Lung (tissue), 12 donors: ENCODE results near the gene SLC4A9. TPM values are rescaled to one million over a fixed set of nuclear protein-coding genes. Genes with fewer than 3 reads are reported as not detected.

Experiments used
- ATAC-seq: fragments of 200-7000 bp; cut with Tn5 transposase; one replicate; pipeline ENCODE4 v1.9.1; 2020; ENCODE audit warnings: moderate number of reproducible peaks; ENCODE audit not compliant: insufficient read depth, low FRiP score
- DNase-seq, 3 donors: peaks; one replicate each; pipeline ENCODE4 v3.0.0-alpha.2; 2013 to 2017
- H3K27ac ChIP-seq, 2 donors: one replicate each; pipeline ENCODE4 v1.5.1; 2013; ENCODE audit warnings: mild to moderate bottlenecking in 2 of 2, moderate library complexity in 2 of 2, control low read depth in 1 of 2, inconsistent platforms in 1 of 2, low read depth in 1 of 2, low read length in 1 of 2
- H3K27me3 ChIP-seq, 3 donors: one replicate each; pipeline ENCODE4 v1.5.1; 2013; ENCODE audit warnings: low read length in 2 of 3; ENCODE audit not compliant: control insufficient read depth in 3 of 3, insufficient read depth in 3 of 3
- H3K36me3 ChIP-seq, 4 donors: one replicate each; pipeline ENCODE4 v1.5.1; 2013; ENCODE audit warnings: low read length in 4 of 4, mild to moderate bottlenecking in 1 of 4, moderate library complexity in 1 of 4; ENCODE audit not compliant: control insufficient read depth in 4 of 4, insufficient read depth in 4 of 4
- H3K4me1 ChIP-seq, 5 donors: one replicate each; pipeline ENCODE4 v1.5.1; 2013; ENCODE audit warnings: low read length in 5 of 5, mild to moderate bottlenecking in 2 of 5, moderate library complexity in 1 of 5; ENCODE audit not compliant: control insufficient read depth in 5 of 5, insufficient read depth in 5 of 5
- H3K4me3 ChIP-seq: one replicate; pipeline ENCODE4 v1.5.1; 2013; ENCODE audit warnings: mild to moderate bottlenecking, control low read depth, moderate library complexity
- H3K9ac ChIP-seq, 2 donors: one replicate each; pipeline ENCODE4 v1.5.1; 2013; ENCODE audit warnings: low read length in 2 of 2, control low read depth in 1 of 2; ENCODE audit not compliant: insufficient read depth in 1 of 2
- H3K9me3 ChIP-seq, 4 donors: one replicate each; pipeline ENCODE4 v1.5.1; 2013; ENCODE audit warnings: low read length in 3 of 4, mild to moderate bottlenecking in 1 of 4, moderate library complexity in 1 of 4; ENCODE audit not compliant: control insufficient read depth in 4 of 4, insufficient read depth in 3 of 4
- WGBS, 2 donors: extraction: QIAGEN DNeasy Blood & Tissue Kit; methylation state at CpG; one replicate each; pipeline ENCODE4 v1.1.7; 2013; 5-methylcytosine and 5-hydroxymethylcytosine counted together
- polyA plus RNA-seq, 2 donors: library from polyadenylated mRNA; stranded (reverse); fragments of 200-250 nt; gene quantifications; one replicate each; pipeline ENCODE4 v1.2.1, GENCODE V29; 2013
- total RNA-seq, 2 donors: library from RNA; depleted of rRNA in 1 of 2; stranded (reverse); fragments of >200 nt in 1 of 2; gene quantifications; one replicate each; pipeline ENCODE4 v1.2.1, GENCODE V29; 2014 to 2021
- TF ChIP-seq, protein P1 (sequence below): IDR thresholded peaks from 2 replicates; pipeline ENCODE4 v1.5.1; 2012; ENCODE audit warnings: mild to moderate bottlenecking; ENCODE audit errors: control extremely low read depth, extremely low read depth
- donor health status: control.
- donor health status: control.
- donor health status: Bipolar disorder and iron deficiency.
- donor health status: healthy.
- donor health status: DM: yes; HTN: yes; CAD: no.

SLC4A9 gene
- total and polyA plus RNA-seq, 4 donors = 0.05 to 0.18 (median 0.09) TPM

DNA sequence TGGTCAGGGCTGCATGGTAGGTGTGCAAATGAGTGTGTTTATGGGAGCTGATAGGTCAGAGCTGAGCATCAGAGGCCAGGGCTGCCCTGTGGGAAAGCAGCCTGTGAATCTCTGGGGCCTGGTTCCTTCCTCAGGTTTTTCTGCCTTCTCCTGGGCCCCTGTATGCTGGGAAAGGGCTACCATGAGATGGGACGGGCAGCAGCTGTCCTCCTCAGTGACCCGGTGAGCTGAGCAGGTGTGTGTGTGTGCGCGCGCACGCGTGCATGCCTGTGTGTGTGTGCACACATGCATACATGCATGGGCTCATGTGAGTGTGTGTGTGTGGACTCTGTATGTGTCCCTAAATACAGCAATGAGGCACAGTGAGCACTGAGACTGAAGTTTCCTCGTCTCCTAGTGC is 2.3 kb downstream of the SLC4A9 start:
- no peak overlapping the region for H3K9ac ChIP-seq
- H3K36me3 ChIP-seq = no peaks in the 10 kb centered on the region
- H3K9me3 ChIP-seq = no peaks in the 10 kb centered on the region
- no peaks in the 10 kb centered on the region for H3K27me3 ChIP-seq
- TF ChIP-seq, protein P1, sequence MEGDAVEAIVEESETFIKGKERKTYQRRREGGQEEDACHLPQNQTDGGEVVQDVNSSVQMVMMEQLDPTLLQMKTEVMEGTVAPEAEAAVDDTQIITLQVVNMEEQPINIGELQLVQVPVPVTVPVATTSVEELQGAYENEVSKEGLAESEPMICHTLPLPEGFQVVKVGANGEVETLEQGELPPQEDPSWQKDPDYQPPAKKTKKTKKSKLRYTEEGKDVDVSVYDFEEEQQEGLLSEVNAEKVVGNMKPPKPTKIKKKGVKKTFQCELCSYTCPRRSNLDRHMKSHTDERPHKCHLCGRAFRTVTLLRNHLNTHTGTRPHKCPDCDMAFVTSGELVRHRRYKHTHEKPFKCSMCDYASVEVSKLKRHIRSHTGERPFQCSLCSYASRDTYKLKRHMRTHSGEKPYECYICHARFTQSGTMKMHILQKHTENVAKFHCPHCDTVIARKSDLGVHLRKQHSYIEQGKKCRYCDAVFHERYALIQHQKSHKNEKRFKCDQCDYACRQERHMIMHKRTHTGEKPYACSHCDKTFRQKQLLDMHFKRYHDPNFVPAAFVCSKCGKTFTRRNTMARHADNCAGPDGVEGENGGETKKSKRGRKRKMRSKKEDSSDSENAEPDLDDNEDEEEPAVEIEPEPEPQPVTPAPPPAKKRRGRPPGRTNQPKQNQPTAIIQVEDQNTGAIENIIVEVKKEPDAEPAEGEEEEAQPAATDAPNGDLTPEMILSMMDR = no peak
- no peak overlapping the region for H3K27ac ChIP-seq
- ATAC-seq (no peak), DNase-seq (no peak)
- peaks cover 0 to 6% (median 0%) of the 10 kb centered on the region in 5 donors for H3K4me1 ChIP-seq
- H3K4me3 ChIP-seq = no peak overlapping the region
- 89 to 92% methylated on average over 8 of the region's 8 CpGs for WGBS, 2 donors

DNA sequence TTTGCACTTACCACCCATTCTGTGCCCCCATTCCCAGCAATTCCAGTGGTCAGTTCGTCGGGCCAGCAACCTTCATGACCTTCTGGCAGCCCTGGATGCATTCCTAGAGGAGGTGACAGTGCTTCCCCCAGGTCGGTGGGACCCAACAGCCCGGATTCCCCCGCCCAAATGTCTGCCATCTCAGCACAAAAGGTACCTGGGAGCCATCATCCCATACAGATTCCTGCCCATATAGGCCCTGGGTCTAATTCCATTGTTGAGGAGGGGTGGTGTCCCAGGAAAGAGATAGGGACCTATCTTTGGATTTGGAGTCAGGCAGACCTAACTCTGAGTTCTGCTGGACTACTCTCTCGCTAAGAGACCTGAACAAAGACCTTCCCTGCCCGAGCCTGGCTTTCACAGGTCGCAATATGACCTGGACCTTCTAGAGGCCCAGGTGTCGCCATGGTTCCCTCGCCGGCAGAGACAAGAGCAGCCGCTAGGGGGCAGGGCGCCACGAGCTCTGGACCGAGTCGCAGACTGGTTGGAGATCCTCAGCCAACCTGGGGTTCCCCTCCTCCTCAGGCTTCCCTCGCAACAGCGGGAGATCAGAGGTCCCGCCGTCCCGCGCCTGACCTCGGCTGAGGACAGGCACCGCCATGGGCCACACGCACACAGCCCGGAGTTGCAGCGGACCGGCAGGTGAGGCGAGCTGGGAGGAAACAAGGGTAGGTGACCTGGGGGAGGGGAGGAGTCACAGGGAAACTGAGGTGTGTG is 3.1 kb downstream of the SLC4A9 start:
- no peak overlapping the region for H3K4me3 ChIP-seq
- peaks cover 0 to 6% (median 0%) of the 10 kb centered on the region in 5 donors for H3K4me1 ChIP-seq
- no peaks in the 10 kb centered on the region for H3K9me3 ChIP-seq
- no peak overlapping the region for H3K9ac ChIP-seq
- WGBS, 2 donors = 11 to 15% methylated on average over 29 of the region's 29 CpGs
- no peaks in the 10 kb centered on the region for H3K36me3 ChIP-seq
- H3K27ac ChIP-seq = no peak overlapping the region
- H3K27me3 ChIP-seq = no peaks in the 10 kb centered on the region
- peak; percentile 61 for ATAC-seq
- TF ChIP-seq, protein P1 = peak; percentile 91
- peak; percentile 62 to 77 (median 73) for DNase-seq

DNA sequence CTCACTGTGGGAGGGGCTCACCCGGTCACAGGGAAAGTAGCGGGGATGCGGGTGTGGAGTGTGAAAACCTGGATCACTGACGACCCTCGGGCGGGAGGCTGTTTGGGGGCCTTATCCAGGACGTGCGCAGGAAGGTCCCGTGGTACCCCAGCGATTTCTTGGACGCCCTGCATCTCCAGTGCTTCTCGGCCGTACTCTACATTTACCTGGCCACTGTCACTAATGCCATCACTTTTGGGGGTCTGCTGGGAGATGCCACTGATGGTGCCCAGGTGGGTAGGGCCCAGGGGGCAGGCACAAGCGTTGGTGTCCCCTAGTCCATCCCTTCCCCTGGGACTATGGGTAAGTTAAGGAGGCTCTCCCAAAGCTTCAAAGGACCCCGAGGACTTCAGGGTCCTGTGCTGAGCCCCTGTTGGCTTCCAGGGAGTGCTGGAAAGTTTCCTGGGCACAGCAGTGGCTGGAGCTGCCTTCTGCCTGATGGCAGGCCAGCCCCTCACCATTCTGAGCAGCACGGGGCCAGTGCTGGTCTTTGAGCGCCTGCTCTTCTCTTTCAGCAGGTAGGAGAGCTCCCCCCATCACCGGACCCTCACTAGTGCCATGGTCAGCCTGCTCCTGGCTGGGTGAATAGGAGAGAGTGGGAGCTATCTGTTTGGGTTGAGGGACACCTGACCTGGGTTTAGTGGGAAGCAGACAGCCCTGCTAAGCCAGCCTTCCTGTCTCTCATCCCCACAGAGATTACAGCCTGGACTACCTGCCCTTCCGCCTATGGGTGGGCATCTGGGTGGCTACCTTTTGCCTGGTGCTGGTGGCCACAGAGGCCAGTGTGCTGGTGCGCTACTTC is 3.9 kb downstream of the SLC4A9 start:
- TF ChIP-seq, protein P1 = no peak
- H3K9ac ChIP-seq = no peak overlapping the region
- no peak for DNase-seq
- peaks cover 0 to 6% (median 0%) of the 10 kb centered on the region in 5 donors for H3K4me1 ChIP-seq
- no peak overlapping the region for H3K4me3 ChIP-seq
- ATAC-seq = no peak
- no peak overlapping the region for H3K27ac ChIP-seq
- no peaks in the 10 kb centered on the region for H3K36me3 ChIP-seq
- no peaks in the 10 kb centered on the region for H3K9me3 ChIP-seq
- WGBS, 2 donors = 66 to 72% methylated on average over 20 of the region's 20 CpGs
- H3K27me3 ChIP-seq = no peaks in the 10 kb centered on the region
